LHCN-M2 (cell line): ENCODE results near the gene C17orf58. TPM values are rescaled to one million over a fixed set of nuclear protein-coding genes. Genes with fewer than 3 reads are reported as not detected.

Source experiments
- DNase-seq: peaks from one replicate; pipeline ENCODE4 v3.0.0-alpha.2; 2012; ENCODE audit warnings: low read depth
- total RNA-seq: library from RNA; depleted of rRNA; stranded (reverse); fragments of >200 nt; gene quantifications from 2 replicates; pipeline ENCODE4 v1.2.3, GENCODE V29; 2014; rRNA removed

C17orf58 gene
- total RNA-seq, 1 experiment from 2014 or later, result 10.7 TPM

DNA sequence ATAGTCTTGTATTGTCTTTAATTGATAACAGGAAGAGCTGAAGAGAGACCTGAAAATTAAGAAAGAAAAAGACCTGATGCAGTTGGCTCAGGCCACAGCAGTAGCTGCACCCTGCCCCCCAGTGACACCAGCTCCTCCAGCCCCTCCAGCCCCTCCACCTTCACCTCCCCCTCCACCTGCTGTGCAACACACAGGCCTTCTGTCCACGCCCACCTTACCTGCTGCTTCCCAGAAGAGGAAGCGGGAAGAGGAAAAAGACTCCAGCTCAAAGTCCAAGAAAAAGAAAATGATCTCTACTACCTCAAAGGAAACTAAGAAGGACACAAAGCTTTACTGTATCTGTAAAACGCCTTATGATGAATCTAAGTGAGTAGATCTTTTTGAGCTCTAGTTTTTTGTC is 36.8 kb downstream of the C17orf58 start:
- DNase-seq, result no peak

DNA sequence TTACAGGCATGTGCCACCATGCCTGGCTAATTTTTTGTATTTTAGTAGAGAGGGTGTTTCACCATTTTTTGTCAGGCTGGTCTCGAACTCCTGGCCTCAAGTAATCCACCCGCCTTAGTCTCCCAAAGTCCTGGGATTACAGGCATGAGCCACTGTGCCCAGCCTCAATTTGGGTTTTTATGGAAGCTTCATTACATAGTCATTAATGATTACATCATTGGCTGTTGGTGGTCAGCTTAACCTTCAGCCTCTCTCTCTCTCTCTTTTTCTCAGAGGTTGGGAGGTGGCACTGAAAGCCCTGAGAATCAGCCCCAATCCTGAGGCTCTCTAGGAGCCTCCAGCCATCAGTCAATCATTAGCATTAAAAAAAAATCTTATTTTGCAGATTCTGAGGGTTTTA is 45.3 kb downstream of the C17orf58 start:
- no peak for DNase-seq

DNA sequence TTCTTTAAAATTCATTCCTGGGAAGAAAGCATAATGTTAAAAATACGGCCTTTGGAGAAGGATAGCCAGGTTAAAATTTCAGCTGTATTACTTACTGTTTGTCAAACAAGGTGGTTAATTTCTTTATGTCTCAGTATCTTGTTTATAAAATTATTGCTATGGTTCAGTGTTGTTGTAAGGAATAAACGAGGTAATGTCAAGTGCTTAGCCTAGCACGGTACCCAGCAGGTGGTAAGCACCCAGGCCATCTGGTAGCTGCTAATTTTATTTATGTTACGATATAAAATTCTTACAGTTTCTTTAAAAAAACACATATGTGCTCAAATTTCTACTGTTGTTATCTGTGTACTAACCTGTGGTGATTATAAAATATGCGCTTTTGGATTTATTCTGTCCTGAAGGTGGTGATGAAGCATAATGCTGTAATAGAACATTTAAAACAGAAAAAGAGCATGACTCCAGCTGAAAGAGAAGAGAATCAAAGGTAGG is 48.9 kb downstream of the C17orf58 start:
- DNase-seq, result no peak

DNA sequence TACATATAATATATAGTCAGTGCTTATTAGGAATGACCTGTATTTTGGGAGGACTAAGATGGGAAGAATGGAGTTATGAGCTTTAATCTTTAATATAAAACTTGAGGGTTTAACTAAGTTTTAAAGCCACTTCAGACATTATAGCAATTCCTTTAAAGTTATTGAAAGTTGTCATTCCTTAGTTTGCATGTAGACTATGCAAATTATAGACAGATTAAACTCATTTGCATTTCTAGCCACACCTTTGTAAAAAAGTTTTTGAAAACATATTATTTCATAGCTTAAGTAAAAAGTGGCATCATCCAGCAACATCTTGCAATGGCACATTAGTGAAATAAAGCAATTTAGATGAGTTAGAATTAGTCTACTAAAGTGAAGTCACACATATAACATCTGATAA is 49.8 kb downstream of the C17orf58 start:
- DNase-seq, result no peak

DNA sequence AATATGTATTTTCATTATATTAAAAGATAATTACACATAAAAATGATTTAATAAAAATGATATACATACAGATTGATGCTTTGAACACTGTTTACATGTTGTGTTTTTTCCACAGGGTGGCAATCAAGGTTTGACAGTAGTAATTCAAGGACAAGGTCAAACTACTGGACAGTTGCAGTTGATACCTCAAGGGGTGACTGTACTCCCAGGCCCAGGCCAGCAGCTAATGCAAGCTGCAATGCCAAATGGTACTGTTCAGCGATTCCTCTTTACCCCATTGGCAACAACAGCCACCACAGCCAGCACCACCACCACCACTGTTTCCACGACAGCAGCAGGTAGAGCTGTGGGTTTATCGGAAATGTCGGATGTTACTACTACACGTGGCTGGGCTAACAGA is 52.2 kb downstream of the C17orf58 start:
- DNase-seq, result no peak

DNA sequence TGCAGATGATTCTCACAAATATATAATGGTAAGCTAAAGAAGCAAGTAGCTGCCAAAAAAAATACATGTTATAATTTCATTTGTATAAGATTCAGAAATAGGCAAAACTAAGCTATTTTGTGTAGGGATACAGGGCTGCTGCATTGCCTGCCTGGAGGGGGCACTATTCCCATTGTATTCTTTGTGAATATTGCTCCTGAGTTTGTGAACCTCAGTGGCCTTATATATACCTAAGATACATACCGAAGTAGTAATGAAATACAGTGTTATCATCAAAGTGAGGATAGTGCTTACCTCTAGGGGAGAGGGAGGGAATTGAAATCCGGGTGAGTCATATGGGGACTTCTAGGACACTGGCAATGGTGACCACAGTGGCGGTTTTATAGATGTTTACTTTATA is 53.5 kb downstream of the C17orf58 start:
- no peak for DNase-seq

Other genes starting within 250 kb of the C17orf58 start
- 18.0 and 24.1 TPM in 2 replicates for gene BPTF, start 171.0 kb downstream of the C17orf58 start, total RNA-seq
- gene KPNA2, start 39.3 kb upstream of the C17orf58 start, total RNA-seq, result 387 and 438 TPM in 2 replicates